GM10847 (cell line): ENCODE measurements around the gene PDZK1IP1.

Experiments used
- POLR2A ChIP-seq: IDR thresholded peaks from 2 replicates; pipeline ENCODE4 v1.6.1; 2011; ENCODE audit not compliant: insufficient read length; ENCODE audit errors: extremely low read depth

The PDZK1IP1 gene

GRCh38 chr1:47189844-47190508, at the start of gene PDZK1IP1:
Gene PDZK1IP1 (minus strand): TSS chr1:47190036. CDS start chr1:47189932, 104 bp downstream.
- no peak for TF ChIP-seq POLR2A

- TF ChIP-seq POLR2A, result no peak
Observed at GRCh38 chr1:47238935-47239592, 49.2 kb upstream of the PDZK1IP1 start.

GRCh38 chr1:47235806-47236205, 46.0 kb upstream of the PDZK1IP1 start:
- no peak for TF ChIP-seq POLR2A

- TF ChIP-seq POLR2A, result no peak
Observed at GRCh38 chr1:47235241-47235681, 45.4 kb upstream of the PDZK1IP1 start.

- TF ChIP-seq POLR2A, result no peak
Observed at GRCh38 chr1:47233186-47233585, 43.4 kb upstream of the PDZK1IP1 start.

- no peak for TF ChIP-seq POLR2A
Observed at GRCh38 chr1:47232187-47232874, 42.5 kb upstream of the PDZK1IP1 start, which contains the start of gene TAL1. Gene TAL1 (minus strand): TSS chr1:47232225. CDS start chr1:47225888, 6,337 bp downstream.

GRCh38 chr1:47231301-47232186, 41.7 kb upstream of the PDZK1IP1 start:
- no peak for TF ChIP-seq POLR2A

- TF ChIP-seq POLR2A, result no peak
Observed at GRCh38 chr1:47230692-47231300, 41.0 kb upstream of the PDZK1IP1 start.

- no peak for TF ChIP-seq POLR2A
Observed at GRCh38 chr1:47229886-47230691, 40.3 kb upstream of the PDZK1IP1 start.

- no peak for TF ChIP-seq POLR2A
Observed at GRCh38 chr1:47229031-47229885, 39.4 kb upstream of the PDZK1IP1 start.

GRCh38 chr1:47228644-47229030, 38.8 kb upstream of the PDZK1IP1 start:
- TF ChIP-seq POLR2A, result no peak

- TF ChIP-seq POLR2A, result no peak
Observed at GRCh38 chr1:47227341-47228232, 37.8 kb upstream of the PDZK1IP1 start.
